ENCODE data around the gene AATF.

DNA sequence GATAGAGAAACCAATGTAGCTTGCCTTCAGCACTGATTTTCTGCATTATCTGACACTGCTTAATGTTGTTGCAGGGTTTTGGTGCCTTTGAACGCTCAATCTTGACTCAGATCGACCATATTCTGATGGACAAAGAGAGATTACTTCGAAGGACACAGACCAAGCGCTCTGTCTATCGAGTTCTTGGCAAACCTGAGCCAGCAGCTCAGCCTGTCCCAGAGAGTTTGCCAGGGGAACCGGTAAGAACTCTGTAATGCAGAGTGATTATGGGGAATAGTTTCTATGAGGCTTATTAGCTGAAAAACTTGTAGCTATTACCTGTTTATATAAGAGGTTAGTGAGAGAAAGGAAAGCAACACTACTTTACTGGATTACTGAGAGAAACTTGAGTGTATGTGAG lies 40.4 kb downstream of the AATF start:
- TF ChIP-seq, protein P1, sequence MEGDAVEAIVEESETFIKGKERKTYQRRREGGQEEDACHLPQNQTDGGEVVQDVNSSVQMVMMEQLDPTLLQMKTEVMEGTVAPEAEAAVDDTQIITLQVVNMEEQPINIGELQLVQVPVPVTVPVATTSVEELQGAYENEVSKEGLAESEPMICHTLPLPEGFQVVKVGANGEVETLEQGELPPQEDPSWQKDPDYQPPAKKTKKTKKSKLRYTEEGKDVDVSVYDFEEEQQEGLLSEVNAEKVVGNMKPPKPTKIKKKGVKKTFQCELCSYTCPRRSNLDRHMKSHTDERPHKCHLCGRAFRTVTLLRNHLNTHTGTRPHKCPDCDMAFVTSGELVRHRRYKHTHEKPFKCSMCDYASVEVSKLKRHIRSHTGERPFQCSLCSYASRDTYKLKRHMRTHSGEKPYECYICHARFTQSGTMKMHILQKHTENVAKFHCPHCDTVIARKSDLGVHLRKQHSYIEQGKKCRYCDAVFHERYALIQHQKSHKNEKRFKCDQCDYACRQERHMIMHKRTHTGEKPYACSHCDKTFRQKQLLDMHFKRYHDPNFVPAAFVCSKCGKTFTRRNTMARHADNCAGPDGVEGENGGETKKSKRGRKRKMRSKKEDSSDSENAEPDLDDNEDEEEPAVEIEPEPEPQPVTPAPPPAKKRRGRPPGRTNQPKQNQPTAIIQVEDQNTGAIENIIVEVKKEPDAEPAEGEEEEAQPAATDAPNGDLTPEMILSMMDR (IDR thresholded peaks at IDR 0.05), result no peak
- no peak for TF ChIP-seq POLR2A (IDR thresholded peaks at IDR 0.05)

Measured in adrenal gland (tissue), 5 donors.